Skeletal muscle cell (primary cell): Measurements from ENCODE around the gene TSACC.

Experiments
- DNase-seq: peaks from one replicate; pipeline ENCODE4 v3.0.0-alpha.2; 2010; ENCODE audit warnings: low read depth
- H3K4me3 ChIP-seq: 2 replicates; pipeline ENCODE4 v1.5.1; 2011; ENCODE audit warnings: low read depth, mild to moderate bottlenecking, control low read depth, low read length, moderate library complexity

TSACC gene

DNA sequence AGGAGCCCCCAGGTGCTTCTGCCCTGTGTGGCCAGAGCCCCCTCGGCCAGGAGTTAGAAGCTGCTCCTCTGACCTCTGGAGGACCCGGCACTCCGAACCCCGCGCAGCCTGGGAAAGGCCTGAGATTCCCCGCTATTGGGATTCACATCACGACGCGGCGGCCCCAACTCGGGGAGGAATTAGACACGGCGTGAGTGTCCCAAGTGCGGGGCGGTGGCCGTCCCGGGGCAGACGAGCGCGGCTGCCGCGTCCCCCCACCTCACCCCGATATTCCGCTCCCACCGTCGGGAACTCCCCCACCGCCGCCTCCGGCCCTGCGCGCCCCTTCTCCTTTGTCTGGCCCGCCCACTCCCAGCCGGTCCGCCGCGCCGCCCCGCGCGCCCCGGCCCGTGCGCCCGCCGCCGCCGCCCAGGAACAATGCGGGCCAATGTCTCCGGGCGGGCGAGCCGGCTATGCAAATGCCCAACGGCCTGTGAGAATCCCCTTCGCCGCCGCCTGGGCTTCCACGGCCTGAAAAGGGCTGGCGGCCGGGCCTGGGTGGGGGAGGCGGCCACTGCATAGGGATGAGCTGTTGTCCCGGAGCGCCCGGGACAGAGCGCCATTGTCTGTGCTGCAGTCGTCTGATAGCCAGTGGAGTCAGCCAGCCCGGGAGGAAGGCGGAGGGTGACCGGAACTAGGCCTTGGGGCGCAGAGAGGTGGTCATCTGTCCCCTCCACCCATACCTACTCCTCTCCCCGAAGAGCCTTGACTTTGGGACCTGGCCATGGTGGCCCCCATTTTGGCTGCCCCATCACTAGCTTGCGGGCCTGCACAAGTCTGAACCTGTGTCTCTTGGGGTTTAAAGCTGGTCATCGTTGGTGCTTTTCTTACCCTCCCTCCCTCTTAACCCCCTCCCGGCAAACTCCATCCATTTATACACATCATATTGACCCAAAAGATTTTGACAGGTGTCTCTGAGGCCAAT lies 50.1 kb downstream of the TSACC start:
- DNase-seq = no peak
- no peak overlapping the region for H3K4me3 ChIP-seq

DNA sequence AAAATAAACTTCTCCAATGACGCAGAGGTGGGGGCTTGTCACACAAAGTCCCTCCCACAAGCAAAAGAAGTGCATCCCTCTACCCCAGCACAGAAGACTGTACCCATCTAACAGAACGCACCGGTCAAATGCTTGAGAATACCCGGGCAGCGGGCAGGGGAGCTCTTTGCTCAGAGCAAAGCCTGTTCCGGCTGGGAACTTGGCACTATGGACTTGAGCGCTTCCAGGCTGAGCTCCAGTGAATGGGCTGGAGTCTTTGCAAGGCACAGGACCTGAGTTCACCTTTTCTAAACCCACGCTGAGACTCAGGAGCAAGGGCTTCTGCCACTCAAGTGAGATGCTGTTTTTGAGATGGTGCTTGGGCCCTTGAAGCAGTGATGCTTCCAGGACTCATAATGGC lies 51.0 kb downstream of the TSACC start:
- no peak for DNase-seq
- H3K4me3 ChIP-seq = no peak overlapping the region

DNA sequence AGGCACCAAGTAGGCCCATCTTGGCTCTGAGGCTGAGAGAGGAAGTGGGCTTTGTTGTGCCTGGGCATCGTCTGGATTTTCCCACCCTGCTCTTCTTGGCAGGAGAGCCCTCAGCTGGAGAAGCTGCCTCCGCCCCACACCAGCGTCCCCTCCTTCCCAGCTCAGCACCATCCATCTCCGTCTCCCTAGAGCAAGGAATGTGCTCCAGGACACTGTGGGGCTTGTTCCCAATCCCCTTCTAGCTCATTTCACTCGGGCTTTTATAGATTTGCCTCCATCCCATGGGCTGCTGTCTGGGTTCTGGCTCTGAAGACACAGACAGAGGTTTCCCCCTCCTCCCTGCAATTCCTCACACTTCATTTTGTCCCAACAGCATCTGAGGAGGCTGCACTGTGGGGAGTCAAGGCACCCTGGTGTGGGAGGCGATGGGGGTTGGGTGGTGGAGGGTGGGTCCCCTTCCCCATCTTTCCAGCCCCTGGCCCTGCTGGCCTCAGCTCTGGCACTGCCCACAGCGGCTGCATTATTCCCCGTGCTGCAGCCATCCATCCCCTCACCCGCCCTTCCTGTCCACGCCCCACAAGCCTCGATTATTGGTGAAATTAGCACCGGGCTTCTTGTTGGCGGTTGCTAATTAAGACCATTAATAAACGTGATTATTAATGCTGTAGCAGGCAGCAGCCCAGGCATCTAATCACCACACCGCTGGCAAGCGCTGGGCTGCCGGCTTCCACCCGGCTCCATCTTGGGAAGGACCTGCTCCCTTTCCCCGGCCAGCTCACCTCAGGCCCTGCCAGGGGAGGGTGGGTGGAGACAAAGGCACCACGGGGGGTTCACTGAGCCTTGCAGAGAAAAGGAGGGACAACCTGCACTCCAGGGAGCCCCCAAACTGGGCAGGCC lies 52.4 kb downstream of the TSACC start:
- no peak for DNase-seq
- no peak overlapping the region for H3K4me3 ChIP-seq

DNA sequence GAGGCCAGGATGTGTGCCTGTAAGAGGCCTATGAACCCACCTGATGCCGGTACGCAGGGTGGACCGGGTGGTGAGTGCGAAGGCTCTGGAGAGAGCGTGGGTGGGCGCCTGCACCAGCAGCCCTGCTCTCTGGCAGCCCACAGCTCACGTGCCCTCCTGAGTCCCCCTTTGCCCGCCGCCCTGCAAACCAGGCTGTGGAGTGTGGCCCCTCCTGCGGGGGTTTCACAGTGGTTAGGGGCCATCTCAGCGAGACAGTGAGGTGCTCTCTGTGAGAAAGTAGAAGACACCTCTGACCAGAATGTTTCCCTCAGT lies 53.0 kb downstream of the TSACC start:
- H3K4me3 ChIP-seq = no peak overlapping the region
- DNase-seq = no peak

DNA sequence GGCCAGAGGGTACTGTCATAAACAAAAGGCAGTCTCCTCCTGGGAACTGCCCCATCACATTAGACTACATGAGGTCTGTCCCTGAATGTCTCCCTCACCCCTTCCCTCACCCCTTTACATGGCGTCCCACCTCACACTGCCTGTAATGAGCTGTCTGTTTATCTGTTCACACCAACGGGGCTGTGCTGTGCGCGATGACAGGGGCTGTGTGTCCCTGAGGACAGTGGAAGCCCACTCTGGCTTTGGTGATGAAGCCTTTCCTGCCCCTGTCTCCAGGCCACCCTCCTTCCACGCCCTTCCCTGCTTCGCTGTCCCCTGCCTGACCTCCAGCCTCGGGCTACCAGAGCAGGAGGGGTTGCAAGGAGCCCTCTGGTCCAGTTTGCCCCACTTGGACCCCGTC lies 53.4 kb downstream of the TSACC start:
- no peak for DNase-seq
- H3K4me3 ChIP-seq = no peak overlapping the region

DNA sequence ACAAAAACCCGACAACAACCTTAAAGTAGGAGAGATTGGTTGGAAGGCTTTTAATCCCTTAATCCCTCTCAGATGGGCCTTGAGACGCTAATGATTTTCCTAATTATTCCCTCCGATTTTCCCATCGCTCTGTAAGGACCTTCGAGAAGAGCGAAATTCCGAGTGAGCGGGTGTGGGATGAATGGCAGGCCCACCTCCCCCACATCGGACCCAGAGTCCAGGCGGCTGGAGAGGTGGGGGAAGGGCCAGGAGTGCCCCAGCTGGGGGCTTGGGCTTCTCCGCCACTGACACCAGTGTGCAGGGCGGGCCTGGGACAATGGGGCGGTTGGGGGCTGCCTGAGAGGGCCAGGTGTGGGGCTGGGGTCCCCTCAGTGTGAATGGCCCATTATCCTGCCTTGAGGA lies 54.1 kb downstream of the TSACC start:
- H3K4me3 ChIP-seq = no peak overlapping the region
- DNase-seq = no peak

DNA sequence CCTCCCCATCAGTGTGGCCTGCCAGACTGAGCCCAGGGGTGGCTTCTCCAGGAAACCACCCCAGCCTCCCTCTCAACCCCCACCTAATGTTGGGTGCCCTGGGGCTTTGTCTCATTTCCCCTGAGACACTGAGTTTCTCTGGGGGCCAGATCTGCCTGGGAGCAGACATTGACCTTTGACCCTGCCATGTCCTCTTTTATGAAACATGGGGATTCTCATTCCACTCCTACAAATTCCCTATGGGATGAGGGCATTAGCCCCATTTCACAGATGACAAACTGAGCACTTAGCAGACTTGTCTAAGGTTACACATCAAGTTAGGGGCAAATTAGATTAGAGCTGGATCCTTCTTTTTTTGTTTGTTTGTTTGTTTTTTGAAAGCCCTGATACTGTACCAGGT lies 54.8 kb downstream of the TSACC start:
- no peak overlapping the region for H3K4me3 ChIP-seq

DNA sequence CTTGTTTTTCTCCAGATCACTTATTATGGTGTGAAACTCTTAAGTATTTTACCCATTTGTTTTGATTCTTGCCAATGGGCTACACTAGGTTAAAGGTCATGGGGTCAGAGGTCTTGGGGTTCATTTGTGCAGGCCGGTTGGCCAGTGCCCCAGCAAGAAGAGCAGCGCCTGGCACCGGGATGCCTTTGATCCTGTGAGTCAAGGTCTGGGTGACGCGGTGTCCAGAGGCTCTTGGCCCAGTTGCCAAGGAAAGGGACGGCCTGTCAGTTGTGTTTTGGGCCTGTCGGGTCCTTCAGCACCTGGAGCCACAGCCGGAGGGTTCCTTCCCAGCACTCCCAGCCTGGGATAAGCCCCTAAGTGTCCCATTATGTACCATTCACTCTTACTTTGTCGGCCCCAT lies 55.8 kb downstream of the TSACC start:
- no peak overlapping the region for H3K4me3 ChIP-seq
- DNase-seq = no peak

More for the DNA sequence above, 54.8 kb downstream of the TSACC start:
- no peak for DNase-seq

DNA sequence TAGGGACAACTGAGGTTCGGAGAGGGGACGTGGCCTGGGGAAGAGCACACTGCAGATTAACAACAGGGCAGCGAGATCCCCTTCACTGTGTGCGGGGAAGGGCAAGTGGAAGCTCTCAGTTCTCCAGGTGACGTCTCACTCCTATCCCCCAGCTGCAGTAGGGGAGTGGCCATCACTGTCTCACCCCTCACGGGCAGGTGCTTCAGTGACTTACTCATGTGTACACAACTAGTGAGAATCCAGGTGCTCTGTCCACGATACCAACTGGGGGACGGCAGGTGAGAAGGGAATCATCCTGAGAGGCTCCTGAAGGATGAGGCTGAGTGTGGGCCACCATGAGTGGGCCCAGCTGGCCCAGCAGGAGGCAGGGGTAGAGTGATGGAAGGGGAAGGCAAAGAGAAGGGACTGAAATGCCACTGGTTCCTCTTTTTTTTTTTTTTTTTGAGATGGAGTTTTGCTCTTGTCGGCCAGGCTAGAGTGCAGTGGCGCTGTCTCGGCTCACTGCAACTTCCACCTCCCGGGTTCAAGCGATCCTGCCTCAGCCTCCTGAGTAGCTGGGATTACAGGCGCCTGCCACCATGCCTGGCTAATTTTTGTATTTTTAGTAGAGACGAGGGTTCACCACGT lies 56.6 kb downstream of the TSACC start:
- DNase-seq = no peak

More for the DNA sequence above, 56.6 kb downstream of the TSACC start:
- H3K4me3 ChIP-seq = no peak overlapping the region
